NCI-H2171 (cell line): ENCODE results near the gene IL1RAP.

Experiments used
- DNase-seq: peaks from one replicate; lab custom pipeline; 2025; lab: John Stamatoyannopoulos, UW

IL1RAP gene

DNA sequence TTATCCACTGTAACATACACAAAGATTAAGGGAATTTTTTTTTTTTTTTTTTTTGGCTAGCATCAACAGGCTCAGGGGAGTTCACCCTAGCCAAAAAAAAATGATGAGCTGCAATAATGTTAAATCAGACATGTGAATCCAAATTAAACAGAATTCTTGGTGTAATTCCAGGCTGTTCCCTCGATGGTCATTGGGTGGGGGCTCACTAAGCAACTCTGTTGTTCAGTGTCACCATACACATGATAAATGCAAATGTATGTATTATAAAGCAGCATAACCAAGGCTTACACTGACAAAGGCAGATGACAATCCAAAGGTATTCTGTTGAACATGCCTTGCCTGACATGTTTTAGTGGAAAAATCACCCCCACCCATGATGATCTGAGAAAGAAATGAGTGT, 29.0 kb downstream of the IL1RAP start:
- DNase-seq: no peak

DNA sequence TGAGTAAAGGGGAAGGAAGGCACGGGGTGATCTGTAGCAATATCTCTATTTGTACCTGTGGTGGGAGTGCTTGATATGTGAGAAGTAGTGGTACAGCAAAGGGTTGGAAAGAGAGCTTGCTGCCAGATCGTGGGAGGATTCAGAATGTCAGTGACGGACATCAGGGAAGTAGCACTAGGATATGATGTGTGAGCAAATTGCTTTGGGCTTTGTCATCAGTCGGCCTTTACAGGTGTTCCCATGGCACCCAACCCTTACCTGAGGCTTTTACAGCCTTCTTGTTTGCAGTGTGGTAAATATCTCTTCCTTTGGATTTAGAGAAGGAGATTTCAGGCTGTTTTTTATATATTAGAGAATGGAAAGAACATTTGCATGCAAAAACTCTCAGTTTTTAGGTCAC, 29.8 kb downstream of the IL1RAP start:
- no peak for DNase-seq

DNA sequence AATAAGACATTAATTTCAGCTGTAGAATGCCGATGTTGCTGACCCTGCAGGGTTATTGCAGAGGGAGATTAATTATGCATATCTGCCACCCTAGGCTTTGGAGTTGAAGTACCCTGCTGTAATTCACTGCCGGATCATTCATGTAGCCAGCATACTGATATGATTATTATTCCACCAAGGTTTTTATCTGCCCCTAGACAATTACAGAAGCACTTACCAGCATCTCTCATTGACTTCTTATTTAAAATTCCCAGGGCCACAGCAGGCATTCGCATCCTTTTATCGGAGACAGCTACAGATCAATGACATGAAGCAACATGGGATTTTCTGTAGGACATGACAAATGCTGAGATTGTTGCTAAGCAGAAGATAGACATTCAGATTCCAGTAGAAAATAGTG, 31.3 kb downstream of the IL1RAP start:
- DNase-seq: no peak

DNA sequence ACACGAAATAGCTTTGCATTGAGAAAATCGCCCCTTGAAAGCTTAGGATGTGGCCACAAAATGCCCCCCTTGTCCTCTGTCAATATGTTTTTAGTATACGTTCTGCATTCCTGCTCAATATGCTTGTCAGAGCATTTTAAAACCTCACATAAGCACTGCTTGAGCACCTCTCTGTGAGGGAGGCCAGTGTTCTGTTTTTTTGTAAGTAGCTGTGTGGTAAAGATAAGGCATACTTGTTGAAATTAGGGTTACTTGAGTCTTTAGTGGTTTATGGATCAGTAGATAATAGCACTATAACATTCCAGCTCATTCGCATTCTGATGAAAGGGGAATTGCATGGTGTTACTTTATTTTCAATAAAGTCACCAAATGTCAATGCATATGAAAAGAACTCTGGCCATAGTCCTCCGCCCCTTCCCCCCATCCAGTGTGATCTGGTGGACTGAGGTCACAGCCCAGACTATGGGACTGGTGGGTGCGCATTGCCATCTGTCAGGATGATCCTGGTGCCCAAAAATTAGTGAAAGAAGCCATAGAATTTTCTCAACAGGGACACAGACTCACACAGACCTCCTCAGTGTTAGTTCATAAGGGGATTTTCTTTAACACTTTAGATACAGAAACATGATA, 33.1 kb downstream of the IL1RAP start:
- no peak for DNase-seq

DNA sequence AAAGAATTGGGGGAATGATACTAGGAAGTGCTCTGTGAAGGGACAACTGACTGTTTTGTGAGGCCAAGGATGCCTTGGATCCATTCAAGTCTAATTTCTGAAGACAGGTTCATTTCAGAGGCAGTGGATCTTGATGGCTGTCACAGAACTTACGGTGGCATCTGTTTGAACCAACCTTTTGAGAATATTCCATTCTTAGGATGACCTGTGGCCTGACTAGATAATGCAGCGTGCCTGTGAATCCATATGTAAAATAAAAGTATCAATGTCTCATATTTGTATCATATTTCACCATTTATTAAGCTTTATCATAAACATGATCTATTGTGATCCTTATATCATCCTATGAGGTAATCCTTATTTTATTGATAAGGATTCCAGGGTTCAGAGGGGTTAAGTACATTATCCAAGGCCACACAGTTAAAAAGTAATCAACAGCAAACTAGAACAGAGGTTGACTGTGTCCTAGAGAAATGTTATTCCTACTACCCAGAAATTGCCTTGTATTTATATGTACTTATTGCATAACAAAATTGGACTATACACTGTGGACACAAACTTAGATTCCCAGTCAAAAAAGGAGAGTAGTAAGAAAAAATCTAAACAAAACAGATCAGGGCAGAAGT, 34.3 kb downstream of the IL1RAP start:
- DNase-seq: no peak

DNA sequence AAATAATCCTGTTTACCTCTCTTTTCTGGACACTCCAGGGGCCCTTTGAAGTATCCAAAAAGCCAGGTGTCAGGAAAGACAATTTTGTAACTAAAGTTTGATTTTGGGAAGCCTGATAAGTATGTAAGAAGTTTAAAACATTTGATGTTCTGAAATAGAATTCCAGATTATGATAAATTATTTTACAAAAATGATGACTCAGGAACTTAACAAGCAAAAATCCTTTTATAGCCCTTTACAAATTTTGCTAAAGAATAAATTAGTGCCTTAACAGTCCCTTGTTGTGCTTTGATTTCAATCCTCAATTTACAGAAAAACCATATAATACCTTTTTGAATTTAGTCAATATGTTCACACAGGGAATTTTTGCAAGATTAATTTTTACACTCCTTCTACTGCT, 38.1 kb downstream of the IL1RAP start:
- no peak for DNase-seq

DNA sequence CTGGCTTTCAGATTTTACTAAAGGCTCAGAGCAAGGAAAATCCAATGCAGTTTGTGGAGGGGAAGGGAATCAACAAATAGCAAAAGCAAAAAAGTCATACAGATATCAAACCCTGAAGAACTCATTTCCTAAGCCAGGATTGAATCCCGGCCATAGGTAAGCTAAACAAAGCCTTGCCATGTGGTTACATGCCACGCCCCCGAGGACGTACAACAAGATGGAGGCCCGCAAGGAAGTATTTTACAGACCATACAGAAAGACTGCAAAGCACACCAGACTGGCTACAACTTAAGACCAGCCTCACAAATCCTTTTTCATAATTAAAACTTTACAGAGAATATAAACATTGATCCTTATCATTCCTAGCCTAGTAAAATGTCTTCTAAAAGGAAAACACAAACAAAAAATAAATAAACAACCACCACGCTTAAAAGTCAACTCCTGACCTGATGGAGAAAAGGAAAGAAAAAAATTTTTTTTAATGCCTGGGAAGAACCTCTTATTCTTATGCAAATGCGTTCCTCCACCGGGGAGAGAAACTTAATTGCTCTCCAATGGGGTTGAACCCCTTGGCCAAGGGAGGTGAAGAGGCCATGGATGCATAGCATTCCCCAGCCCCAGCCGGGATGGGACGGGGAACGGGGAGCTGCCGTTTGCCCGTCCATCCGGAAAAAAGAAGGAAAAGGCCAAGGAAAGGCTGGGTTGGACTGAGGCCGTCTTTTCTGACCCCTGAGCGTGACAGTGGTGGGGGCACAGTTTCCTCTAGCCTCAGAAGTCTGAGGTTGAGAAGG, 39.3 kb downstream of the IL1RAP start:
- DNase-seq: no peak

DNA sequence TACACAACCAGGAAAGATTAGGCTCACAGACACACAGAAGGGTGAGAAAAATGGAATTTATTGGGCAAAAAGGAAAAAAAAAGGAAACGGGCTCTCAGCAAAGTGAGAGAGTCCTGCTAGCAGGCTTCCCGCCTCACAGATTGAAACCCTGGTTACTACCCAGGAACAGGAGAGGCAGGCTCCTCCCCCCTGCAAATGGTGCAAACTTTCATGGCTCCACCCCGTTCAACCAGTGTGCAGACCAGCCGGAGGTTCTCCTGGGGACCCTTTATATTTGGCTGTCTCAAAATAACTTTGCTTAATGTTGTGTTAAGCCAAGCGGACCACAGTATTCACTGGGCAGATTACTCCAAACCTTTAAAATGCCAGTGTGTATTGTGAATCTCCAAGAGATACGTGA, 40.3 kb downstream of the IL1RAP start:
- DNase-seq: no peak

DNA sequence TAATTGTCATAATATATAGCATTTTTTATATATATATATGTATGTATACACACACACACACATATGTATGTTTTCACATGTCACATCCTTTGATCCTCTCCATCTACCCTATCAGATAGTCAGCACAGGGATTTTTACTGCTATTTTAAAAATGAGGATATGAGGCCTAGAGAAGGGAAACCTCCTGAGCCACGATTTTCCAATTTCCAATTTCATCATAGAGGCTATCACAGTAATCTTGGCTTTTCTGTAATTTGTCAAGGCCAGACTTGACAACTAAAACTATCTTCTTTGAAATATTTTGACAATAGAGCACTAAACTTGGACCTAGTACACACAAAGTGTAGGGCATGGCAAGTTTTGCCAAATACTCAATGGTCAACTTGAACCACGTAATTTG, 42.5 kb downstream of the IL1RAP start:
- DNase-seq: no peak

DNA sequence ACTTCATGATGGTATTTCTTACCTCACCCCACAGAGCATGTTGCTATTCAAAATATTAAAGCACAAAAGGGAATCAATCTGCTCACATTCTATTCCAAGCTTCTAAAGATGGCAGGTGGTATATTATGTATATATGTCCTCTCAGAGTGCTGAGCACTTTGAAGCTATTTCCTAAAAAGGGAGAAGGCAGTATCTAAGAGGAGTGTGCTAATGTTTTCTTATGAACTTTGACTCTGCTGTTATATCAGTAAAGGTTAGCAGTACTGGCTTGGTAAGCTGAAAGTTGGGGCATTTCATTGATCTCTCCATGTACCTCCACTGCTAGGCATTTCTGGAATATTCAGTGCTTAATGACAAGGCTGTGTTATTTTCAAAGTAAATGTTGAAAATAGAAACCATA, 43.4 kb downstream of the IL1RAP start:
- no peak for DNase-seq

DNA sequence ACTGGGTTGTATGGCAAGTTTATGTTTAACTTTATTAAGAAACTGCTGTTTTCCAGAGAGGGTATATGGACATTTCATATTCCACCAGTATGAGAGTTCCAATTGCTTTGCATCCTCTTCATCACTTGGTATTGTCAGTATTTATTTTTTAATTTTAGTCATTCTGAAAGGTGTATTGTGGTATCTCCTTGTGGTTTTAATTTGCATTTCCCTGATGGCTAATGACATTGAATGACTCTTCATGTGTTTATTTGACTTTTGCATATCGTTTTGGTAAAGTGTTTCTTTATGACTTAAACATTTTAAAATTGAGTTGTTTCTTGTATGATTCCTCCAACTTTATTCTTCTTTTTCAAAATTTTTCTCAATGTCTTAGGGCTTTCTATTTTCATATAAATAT, 44.4 kb downstream of the IL1RAP start:
- no peak for DNase-seq

DNA sequence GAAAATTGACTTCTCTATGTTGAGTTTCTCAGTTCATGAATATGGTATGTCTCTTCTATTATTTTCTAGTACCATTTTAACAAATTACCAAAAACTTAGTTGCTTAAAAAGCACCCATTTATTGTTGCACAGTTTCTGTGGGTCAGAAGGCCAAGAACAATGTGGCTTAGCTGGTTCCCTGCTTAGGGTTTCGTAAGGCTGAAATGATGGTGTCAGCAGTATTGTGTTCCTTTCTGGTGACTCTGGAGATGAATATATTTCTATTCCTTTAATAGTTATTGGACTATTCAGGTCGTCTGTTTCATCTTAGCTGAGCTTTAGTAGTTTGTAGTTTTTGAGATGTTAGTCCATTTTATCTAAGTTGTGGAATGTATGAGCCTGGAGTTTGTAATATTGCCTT, 44.9 kb downstream of the IL1RAP start:
- no peak for DNase-seq

DNA sequence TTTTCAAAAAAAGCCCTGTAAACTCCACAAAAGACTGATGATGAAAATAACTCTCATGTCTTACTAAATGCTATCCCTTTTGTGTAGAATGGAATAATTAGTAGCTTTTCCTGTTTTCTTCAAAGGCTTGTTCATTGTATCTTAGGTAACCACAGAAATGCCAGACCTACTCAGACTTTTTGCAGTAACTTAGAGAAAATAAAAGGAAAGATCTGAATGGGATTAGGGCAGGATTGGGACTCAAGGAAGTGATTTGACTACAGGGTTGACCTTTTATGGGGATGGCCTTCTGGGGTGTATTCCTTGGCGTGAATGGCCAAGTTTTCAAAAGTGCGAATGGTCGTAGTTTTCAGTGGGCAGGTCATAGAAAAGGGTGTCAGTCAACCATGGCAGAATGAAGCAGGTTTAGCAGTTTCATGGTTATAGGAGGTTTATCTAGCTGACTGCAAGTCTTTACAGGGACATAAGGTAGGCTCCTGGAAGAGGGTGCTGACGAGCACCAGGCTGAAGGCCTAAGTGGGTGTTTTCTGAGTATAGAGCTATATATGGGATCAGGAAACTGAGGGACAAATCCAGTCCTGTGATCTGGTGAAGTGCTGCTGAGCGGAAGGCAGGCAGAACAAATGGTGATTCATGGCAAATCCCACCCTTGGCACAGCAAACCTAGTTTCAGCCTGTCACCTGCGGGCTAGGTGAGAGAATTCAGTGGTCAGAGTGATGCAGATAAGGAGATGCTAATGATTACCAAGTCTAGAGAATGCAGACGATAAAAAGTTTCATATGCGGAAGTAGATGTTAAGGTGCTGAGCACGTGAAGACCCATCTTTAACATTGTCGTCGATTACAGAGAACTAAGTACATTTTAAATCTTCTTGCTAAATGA, 46.4 kb downstream of the IL1RAP start:
- DNase-seq: no peak

DNA sequence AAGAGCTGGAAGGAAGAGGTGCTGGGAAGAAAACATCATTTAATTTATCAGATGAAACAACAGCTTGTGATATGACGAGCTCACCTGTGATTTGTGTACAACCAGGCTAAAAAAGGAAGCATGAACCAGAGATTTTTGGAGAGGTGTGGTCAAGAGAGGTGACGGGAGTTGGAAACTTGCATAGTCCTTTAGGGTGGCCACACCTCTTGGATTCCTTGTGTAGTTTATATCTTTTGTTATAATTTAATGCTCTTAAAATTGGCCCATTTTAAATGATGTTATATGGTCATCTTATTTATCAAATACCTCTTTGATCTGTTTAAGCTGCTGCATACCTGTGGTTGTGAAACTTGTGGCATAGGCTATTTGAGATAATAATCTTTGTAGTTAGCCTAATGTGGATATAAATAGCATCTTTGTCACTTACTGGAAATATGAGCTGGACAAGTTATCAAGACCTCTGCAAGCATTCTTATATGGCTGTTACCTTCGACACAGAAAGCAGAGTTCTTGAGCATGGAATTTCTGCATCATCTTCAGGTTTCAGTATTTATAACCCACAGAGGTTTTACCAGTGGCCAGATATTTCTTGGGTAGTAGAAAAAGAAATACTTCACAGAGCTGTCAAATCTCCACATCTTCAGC, 49.1 kb downstream of the IL1RAP start:
- no peak for DNase-seq

DNA sequence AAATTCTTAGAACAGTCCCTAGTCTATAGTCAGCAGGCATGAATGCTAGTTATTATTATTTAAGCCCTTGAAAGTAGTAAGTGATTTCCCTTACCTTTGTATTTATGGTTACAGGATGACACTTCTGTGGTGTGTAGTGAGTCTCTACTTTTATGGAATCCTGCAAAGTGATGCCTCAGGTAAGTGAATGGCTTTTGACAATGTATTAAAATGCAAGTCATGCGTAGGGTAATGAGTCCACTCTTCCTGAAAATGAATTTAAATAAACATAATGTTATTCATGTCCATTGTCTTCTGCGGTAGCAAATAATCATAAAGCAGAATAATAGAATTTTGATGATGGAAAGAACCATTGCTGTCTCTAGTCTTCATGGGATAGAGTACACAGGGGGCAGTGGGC, 50.3 kb downstream of the IL1RAP start:
- no peak for DNase-seq

DNA sequence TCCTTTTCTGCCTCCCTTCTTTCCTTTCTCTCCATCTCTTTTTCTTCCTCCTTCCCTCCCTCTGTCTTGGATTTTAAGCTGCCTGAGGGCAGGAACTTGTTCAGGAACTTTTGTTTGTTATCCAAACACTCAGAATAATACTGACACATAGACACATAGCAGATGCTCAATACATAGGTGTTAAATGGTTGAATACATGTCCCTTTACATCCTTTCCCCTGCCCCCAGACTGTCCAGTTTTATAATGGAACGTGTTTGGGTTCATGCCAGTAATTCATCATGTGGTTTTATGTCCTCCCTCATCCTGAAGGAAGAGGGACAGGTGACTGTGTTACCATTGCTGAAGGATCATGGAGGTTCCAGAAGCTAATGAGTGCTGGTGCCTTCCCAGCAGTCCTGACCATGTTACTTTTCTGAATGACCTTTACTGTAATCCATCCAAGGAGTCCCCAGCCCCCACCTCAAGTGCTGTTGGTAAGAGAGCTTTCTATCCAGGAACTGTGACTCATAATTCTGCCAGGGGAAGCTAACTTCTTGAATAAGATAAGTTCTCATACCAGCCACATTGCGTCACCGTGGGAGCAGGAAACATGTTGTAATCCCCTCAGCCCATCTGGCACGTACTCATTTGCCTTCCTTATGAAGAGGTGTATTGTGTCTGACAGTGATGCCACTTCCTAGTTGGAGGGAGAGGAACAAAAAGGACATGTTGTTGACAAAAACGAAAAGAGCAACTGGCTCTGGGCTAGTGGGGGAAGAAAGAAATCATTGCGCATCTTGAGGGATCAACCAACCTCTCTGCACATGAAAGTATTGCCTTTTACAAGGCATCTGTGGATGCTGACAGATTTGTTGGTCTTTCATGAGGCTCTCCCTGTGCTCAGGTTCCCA, 52.4 kb downstream of the IL1RAP start:
- no peak for DNase-seq

DNA sequence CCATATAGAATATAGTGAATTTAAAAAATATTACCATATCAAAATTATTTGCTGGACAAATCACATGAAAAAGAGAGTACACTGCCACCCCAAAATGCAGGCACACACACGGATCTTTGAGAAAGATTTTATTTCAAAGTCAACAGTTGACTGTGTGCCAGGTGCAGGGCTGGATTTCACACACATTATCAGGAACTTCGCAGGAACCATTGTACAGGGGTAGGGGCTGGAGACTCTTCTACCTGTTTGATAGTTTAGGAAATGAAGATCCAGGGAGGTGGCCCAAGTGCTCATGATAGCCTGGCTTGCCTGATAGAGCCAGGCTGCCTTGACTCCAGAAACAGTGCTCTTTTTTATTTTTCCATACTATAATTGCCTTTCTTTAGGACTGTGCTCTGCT, 54.2 kb downstream of the IL1RAP start:
- DNase-seq: no peak

DNA sequence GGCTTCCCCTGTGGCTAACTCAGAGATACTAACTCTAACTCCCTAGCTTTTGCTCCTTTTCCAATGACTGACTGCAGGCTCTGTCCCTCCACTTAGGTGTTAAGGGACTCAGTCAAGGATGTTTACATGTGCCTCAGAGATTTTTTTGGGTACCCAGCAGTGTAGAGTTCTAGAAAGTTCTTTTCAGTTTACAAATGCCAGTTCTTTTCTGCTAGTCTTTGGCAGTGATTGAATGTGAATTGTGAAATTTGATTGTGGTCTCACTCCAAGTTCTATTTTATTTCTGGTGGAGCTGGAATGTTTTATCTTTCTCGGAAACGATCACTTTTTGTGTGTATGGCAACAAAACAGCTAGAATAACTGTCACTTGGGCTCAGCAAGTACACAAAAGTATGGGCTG, 60.6 kb downstream of the IL1RAP start:
- no peak for DNase-seq

DNA sequence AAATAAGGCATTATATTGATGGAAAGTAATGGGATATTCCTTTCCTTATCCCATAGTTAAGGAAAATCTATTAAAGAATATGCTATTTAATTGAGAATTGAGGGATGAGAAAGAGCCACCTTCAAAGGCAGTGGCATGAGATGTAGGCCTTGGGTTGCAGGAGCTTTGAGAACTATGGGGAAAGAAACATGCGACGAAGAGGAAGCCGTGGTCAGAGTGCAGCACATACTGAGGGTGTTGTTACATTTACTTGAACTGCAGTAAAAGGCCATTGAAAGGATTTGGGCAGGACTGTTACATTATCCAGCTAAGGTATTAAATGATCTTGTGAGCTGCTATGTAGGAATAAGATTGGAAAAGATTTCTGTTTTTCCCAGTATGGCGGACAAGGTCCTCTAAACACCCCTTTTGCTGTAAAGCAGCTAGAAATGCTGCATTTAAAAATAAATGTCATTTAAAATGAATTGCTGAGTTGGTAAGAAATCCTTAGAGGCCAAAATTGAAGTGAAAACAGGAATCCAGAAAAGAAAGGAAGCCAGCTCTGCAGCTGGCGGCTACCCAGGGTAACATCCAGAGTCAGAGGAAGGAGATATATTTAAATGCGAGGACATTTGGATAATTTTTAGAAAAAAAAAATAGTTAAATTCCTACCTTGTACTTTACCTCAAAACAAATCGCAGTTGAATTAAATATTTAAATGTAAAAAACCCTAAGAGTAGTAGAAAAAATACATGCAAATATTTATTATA, 61.7 kb downstream of the IL1RAP start:
- DNase-seq: no peak

DNA sequence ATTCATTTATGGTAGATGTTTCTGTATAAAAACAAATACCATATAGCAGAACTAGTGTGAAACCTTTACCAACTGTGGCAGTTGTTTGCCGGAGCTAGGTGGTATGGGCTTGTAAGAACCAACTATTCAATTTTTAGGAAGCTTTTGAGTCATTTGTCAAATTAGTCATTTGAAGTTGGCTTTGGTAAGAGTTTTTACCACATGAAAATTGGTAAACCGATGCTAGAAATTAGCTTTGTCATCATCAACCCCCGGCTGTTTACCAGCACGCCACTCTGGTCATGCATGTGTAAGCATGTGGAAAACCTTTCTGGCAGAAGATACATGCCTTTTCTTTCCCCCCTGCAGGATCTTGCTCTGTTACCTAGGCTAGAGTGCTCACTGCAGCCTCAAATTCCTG, 63.3 kb downstream of the IL1RAP start:
- no peak for DNase-seq
